ENCODE results near the gene PTPN4. TPM values are rescaled to one million over a fixed set of nuclear protein-coding genes. Genes with fewer than 3 reads are reported as not detected.
A peak's percentile ranks its signal among the peaks of the same experiment; 100 is the strongest.

PTPN4 gene
- total and polyA plus RNA-seq, 2 donors from 2014 or later = 7.4 to 46.4 TPM

DNA sequence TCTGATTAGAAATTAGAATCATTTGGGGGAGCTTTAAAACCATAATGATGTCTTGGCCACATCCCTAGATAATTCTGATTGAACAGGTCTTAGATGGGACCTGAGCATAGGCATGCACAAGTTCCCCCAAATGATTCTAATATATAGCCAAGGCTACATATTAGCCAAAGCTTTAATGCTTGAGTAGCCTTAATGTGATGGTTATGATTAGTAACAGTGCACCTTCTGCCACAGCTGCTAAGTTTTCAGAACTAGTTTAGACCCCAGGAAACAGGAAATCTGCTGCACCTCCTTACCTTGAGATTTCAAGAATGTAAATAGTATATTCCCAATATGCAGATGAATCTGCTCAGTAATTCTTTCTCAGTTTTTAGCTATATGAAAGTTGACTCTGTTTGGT lies 119.8 kb downstream of the PTPN4 start:
- no peak overlapping the region for H3K27ac ChIP-seq (ENCODE audit: low read depth in 2 of 2, low read length in 2 of 2)
- intact Hi-C loops (cut with DNase I) = no loop called here
- FAIRE-seq (no peak), DNase-seq (peak in 2 of 5 donors; percentile 56 to 57)
- H3K4me1 ChIP-seq (ENCODE audit: control insufficient read depth in 2 of 3, insufficient read depth in 2 of 3, low read depth in 1 of 3, low read length in 3 of 3) = no peaks in the 10 kb centered on the region
- peaks cover 0 to 4% (median 0%) of the 10 kb centered on the region in 3 donors for H3K36me3 ChIP-seq (ENCODE audit: control insufficient read depth in 2 of 3, insufficient read depth in 3 of 3, low read length in 3 of 3)
- H3K9ac ChIP-seq (ENCODE audit: low read length in 3 of 3) = no peak overlapping the region
- H3K4me3 ChIP-seq (ENCODE audit: low read length in 3 of 3) = no peak overlapping the region
- H3K9me3 ChIP-seq (ENCODE audit: control insufficient read depth in 2 of 3, insufficient read depth in 1 of 3, low read length in 3 of 3) = no peaks in the 10 kb centered on the region
- TF ChIP-seq, protein P1, sequence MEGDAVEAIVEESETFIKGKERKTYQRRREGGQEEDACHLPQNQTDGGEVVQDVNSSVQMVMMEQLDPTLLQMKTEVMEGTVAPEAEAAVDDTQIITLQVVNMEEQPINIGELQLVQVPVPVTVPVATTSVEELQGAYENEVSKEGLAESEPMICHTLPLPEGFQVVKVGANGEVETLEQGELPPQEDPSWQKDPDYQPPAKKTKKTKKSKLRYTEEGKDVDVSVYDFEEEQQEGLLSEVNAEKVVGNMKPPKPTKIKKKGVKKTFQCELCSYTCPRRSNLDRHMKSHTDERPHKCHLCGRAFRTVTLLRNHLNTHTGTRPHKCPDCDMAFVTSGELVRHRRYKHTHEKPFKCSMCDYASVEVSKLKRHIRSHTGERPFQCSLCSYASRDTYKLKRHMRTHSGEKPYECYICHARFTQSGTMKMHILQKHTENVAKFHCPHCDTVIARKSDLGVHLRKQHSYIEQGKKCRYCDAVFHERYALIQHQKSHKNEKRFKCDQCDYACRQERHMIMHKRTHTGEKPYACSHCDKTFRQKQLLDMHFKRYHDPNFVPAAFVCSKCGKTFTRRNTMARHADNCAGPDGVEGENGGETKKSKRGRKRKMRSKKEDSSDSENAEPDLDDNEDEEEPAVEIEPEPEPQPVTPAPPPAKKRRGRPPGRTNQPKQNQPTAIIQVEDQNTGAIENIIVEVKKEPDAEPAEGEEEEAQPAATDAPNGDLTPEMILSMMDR (IDR thresholded peaks at IDR 0.05; ENCODE audit: borderline replicate concordance, extremely low read depth, insufficient read depth) = no peak
- H3K27me3 ChIP-seq (ENCODE audit: control insufficient read depth, insufficient read depth, low read length) = no peaks in the 10 kb centered on the region

DNA sequence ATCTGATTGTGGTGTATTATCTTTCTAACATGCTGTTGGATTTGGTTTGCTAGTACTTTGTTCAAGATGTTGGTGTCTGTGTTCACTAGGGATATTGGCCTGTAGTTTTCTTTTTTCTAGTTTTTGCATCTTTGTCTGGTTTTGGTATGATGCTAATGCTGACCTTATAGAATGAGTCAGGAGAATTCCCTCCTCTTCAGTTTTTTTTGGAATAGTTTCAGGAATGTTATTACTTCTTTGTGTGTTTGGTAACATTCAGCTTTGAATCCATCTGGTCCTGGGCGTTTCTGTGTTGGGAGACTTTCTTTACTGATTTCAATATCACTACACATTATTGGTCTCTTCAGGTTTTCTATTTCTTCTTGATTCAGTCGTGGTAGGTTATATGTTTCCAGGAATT lies 129.0 kb downstream of the PTPN4 start:
- peaks cover 0 to 6% (median 0%) of the 10 kb centered on the region in 3 donors for H3K36me3 ChIP-seq (ENCODE audit: control insufficient read depth in 2 of 3, insufficient read depth in 3 of 3, low read length in 3 of 3)
- H3K9ac ChIP-seq (ENCODE audit: low read length in 3 of 3) = no peak overlapping the region
- no peak for DNase-seq
- intact Hi-C loops (cut with DNase I) = no loop called here
- TF ChIP-seq, protein P1 (IDR thresholded peaks at IDR 0.05; ENCODE audit: borderline replicate concordance, extremely low read depth, insufficient read depth) = no peak
- no peak overlapping the region for H3K27ac ChIP-seq (ENCODE audit: low read depth in 2 of 2, low read length in 2 of 2)
- FAIRE-seq = no peak
- no peak overlapping the region for H3K4me3 ChIP-seq (ENCODE audit: low read length in 3 of 3)
- peaks cover 0 to 7% (median 2%) of the 10 kb centered on the region in 3 donors for H3K9me3 ChIP-seq (ENCODE audit: control insufficient read depth in 2 of 3, insufficient read depth in 1 of 3, low read length in 3 of 3)
- no peaks in the 10 kb centered on the region for H3K27me3 ChIP-seq (ENCODE audit: control insufficient read depth, insufficient read depth, low read length)
- H3K4me1 ChIP-seq (ENCODE audit: control insufficient read depth in 2 of 3, insufficient read depth in 2 of 3, low read depth in 1 of 3, low read length in 3 of 3) = no peaks in the 10 kb centered on the region

DNA sequence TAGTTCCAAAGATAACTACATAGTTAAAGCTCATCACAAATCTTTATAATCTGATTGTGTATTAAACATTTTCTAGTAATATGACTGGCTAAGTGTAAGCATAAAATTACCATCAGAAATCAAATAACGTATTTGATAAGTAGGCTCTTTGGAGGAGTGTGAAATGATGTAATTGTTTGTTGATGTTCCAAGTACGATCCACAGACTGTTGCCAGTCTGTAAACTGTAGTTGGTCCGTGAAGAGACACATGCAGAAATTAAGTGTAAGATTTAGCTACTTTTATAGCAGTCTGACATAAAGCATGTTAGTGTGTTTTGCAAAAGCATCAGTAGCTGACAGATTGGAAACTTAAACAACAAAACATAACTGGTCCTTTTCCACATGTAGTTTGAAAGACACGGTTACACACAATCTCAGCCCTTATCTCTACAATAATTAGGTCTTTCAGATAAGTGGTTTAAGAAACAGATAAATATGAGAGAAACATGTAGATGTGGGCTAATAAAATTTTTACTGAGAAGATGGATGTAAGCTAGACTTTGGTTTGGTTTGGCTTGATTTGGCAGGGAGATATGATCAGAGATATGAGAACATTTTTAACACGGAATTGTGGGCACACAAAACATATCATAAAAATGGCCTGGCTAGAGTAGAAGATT lies 138.1 kb downstream of the PTPN4 start:
- no peak overlapping the region for H3K4me3 ChIP-seq (ENCODE audit: low read length in 3 of 3)
- TF ChIP-seq, protein P1 (IDR thresholded peaks at IDR 0.05; ENCODE audit: borderline replicate concordance, extremely low read depth, insufficient read depth) = no peak
- no peak overlapping the region for H3K9ac ChIP-seq (ENCODE audit: low read length in 3 of 3)
- H3K4me1 ChIP-seq (ENCODE audit: control insufficient read depth in 2 of 3, insufficient read depth in 2 of 3, low read depth in 1 of 3, low read length in 3 of 3) = no peaks in the 10 kb centered on the region
- H3K9me3 ChIP-seq (ENCODE audit: control insufficient read depth in 2 of 3, insufficient read depth in 1 of 3, low read length in 3 of 3) = no peaks in the 10 kb centered on the region
- no peaks in the 10 kb centered on the region for H3K27me3 ChIP-seq (ENCODE audit: control insufficient read depth, insufficient read depth, low read length)
- peaks cover under 1 to 10% (median 9%) of the 10 kb centered on the region in 3 donors for H3K36me3 ChIP-seq (ENCODE audit: control insufficient read depth in 2 of 3, insufficient read depth in 3 of 3, low read length in 3 of 3)
- H3K27ac ChIP-seq (ENCODE audit: low read depth in 2 of 2, low read length in 2 of 2) = no peak overlapping the region
- DNase-seq (no peak), FAIRE-seq (no peak)
- intact Hi-C loops (cut with DNase I) = no loop called here

Measured in kidney (tissue), 14 donors.